ENCODE measurements around the gene TRO.

DNA sequence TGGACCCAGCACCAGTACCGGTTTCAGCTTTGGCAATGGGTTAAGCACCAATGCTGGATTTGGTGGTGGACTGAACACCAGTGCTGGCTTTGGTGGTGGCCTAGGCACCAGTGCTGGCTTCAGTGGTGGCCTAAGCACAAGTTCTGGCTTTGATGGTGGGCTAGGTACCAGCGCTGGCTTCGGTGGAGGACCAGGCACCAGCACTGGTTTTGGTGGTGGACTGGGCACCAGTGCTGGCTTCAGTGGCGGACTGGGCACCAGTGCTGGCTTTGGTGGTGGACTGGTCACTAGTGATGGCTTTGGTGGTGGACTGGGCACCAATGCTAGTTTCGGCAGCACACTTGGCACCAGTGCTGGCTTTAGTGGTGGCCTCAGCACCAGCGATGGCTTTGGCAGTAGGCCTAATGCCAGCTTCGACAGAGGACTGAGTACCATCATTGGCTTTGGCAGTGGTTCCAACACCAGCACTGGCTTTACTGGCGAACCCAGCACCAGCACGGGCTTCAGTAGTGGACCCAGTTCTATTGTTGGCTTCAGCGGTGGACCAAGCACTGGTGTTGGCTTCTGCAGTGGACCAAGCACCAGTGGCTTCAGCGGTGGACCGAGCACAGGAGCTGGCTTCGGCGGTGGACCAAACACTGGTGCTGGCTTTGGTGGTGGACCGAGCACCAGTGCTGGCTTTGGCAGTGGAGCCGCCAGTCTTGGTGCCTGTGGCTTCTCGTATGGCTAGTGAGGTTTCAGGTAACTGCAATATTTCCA lies 9.8 kb downstream of the TRO start:
- no peak for TF ChIP-seq CTCF (IDR thresholded peaks at IDR 0.05)
- TF ChIP-seq POLR2A (IDR thresholded peaks at IDR 0.05) = no peak

Measured in Peyer's patch (tissue), 4 donors.